Loucy (cell line): ENCODE results near the gene ZNF205.

ENCODE experiments used
- EZH2phosphoT487 ChIP-seq: fragments of 200-600 bp; IDR thresholded peaks from 2 replicates; pipeline ENCODE4 v1.6.1; 2018; ENCODE audit warnings: antibody characterized with exemption, mild to moderate bottlenecking, moderate library complexity, borderline replicate concordance
- TF ChIP-seq, protein P1 (sequence below): fragments of 200-600 bp; sonication (generic); conservative IDR thresholded peaks from 2 replicates; pipeline ENCODE4 v1.5.1; 2014; ENCODE audit warnings: mild to moderate bottlenecking, antibody characterized with exemption, low read length

GRCh38 chr16:3073448-3073847, 38.9 kb upstream of the ZNF205 start:
- TF ChIP-seq, protein P1, sequence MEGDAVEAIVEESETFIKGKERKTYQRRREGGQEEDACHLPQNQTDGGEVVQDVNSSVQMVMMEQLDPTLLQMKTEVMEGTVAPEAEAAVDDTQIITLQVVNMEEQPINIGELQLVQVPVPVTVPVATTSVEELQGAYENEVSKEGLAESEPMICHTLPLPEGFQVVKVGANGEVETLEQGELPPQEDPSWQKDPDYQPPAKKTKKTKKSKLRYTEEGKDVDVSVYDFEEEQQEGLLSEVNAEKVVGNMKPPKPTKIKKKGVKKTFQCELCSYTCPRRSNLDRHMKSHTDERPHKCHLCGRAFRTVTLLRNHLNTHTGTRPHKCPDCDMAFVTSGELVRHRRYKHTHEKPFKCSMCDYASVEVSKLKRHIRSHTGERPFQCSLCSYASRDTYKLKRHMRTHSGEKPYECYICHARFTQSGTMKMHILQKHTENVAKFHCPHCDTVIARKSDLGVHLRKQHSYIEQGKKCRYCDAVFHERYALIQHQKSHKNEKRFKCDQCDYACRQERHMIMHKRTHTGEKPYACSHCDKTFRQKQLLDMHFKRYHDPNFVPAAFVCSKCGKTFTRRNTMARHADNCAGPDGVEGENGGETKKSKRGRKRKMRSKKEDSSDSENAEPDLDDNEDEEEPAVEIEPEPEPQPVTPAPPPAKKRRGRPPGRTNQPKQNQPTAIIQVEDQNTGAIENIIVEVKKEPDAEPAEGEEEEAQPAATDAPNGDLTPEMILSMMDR: no peak
- no peak for TF ChIP-seq EZH2phosphoT487
